Measurements from ENCODE around the gene KRT81.
"Not testable (repeated sequence)": the region's sequence is repeated elsewhere in the genome, so short reads cannot be mapped to it uniquely, and the experiment has no call there.

The KRT81 gene

GRCh38 chr12:52306731-52307130 is 15.4 kb upstream of the KRT81 start:
- no peak overlapping the region for H3K4me3 ChIP-seq (ENCODE audit: low read length)
- no peak for TF ChIP-seq CTCF (IDR thresholded peaks at IDR 0.05; ENCODE audit: insufficient read depth, low read depth, low read length, missing control alignments)
- no peak for DNase-seq (ENCODE audit: low read depth)

GRCh38 chr12:52305921-52306705 is 14.8 kb upstream of the KRT81 start:
- peak; percentile 4 for TF ChIP-seq CTCF (IDR thresholded peaks at IDR 0.05; ENCODE audit: insufficient read depth, low read depth, low read length, missing control alignments)
- H3K4me3 ChIP-seq (ENCODE audit: low read length), result no peak overlapping the region
- no peak for DNase-seq (ENCODE audit: low read depth)

- DNase-seq (ENCODE audit: low read depth), result not testable (repeated sequence)
Measured at GRCh38 chr12:52304941-52305411, 13.6 kb upstream of the KRT81 start.

GRCh38 chr12:52302242-52302914 is 11.0 kb upstream of the KRT81 start:
- H3K4me3 ChIP-seq (ENCODE audit: low read length); DNase-seq (ENCODE audit: low read depth): not testable (repeated sequence)

More at GRCh38 chr12:52304941-52305411, 13.6 kb upstream of the KRT81 start:
- H3K4me3 ChIP-seq (ENCODE audit: low read length), result not testable (repeated sequence)

- not testable (repeated sequence) for H3K4me3 ChIP-seq (ENCODE audit: low read length)
Measured at GRCh38 chr12:52301721-52302120, 10.4 kb upstream of the KRT81 start.

GRCh38 chr12:52300796-52301691 is 9.7 kb upstream of the KRT81 start:
- TF ChIP-seq CTCF (IDR thresholded peaks at IDR 0.05; ENCODE audit: insufficient read depth, low read depth, low read length, missing control alignments), result no peak
- no peak overlapping the region for H3K4me3 ChIP-seq (ENCODE audit: low read length)
- DNase-seq (ENCODE audit: low read depth), result no peak

More at GRCh38 chr12:52301721-52302120, 10.4 kb upstream of the KRT81 start:
- not testable (repeated sequence) for DNase-seq (ENCODE audit: low read depth)

- no peak for DNase-seq (ENCODE audit: low read depth)
- no peak overlapping the region for H3K4me3 ChIP-seq (ENCODE audit: low read length)
- TF ChIP-seq CTCF (IDR thresholded peaks at IDR 0.05; ENCODE audit: insufficient read depth, low read depth, low read length, missing control alignments), result no peak
Measured at GRCh38 chr12:52298677-52299190, 7.4 kb upstream of the KRT81 start.

All from epithelial cell of esophagus (primary cell).